K562 (cell line): ENCODE measurements around the gene MPL. TPM values are rescaled to one million over a fixed set of nuclear protein-coding genes. Genes with fewer than 3 reads are reported as not detected.

Experiments used
- ELF1 ChIP-seq: fragments of 200-800 bp; sonication (Bioruptor generic); IDR thresholded peaks from 2 replicates; pipeline ENCODE4 v1.6.1; 2016; ENCODE audit warnings: missing genetic modification characterization, missing compliant biosample characterization
- HCFC1 ChIP-seq: IDR thresholded peaks from 2 replicates; pipeline ENCODE4 v1.6.1; 2012; ENCODE audit warnings: low read depth, low read length, improper control_type of control experiment
- HNRNPLL ChIP-seq: fragments of 200-400 bp; formaldehyde crosslinking; IDR thresholded peaks from 2 replicates; pipeline ENCODE4 v1.6.1; 2017; ENCODE audit warnings: low read length, low read depth, mild to moderate bottlenecking; ENCODE audit not compliant: poor library complexity, severe bottlenecking
- KLF1 ChIP-seq: fragments of 450-650 bp; IDR thresholded peaks from 2 replicates; pipeline ENCODE4 v1.6.1; 2016; ENCODE audit warnings: missing genetic modification characterization, missing compliant biosample characterization
- MCM7 ChIP-seq, 2 experiments: fragments of 450-650 bp; IDR thresholded peaks; 2 replicates each; pipeline ENCODE4 v1.6.1; 2016 to 2018
- MYBL2 ChIP-seq, 2 experiments: fragments of 450-650 bp in 1 of 2; sonication (generic) in 1 of 2; formaldehyde crosslinking in 1 of 2; IDR thresholded peaks; 2 replicates each; pipeline versions ENCODE4 v1.6.1 to v1.8.1; 2017 to 2022; ENCODE audit warnings: borderline replicate concordance in 1 of 2, inconsistent platforms in 1 of 2, low read depth in 1 of 2, mild to moderate bottlenecking in 1 of 2, missing genetic modification reagents in 1 of 2, moderate library complexity in 1 of 2
- POLR3G ChIP-seq: IDR thresholded peaks from 2 replicates; pipeline ENCODE4 v1.6.1; 2011; ENCODE audit not compliant: insufficient read length, insufficient replicate concordance; ENCODE audit errors: extremely low read depth
- PTTG1 ChIP-seq: fragments of 450-650 bp; IDR thresholded peaks from 2 replicates; pipeline ENCODE4 v1.6.1; 2016; ENCODE audit warnings: low read depth, mild to moderate bottlenecking, missing genetic modification characterization, missing compliant biosample characterization
- SIN3B ChIP-seq: fragments of 450-650 bp; IDR thresholded peaks from 2 replicates; pipeline ENCODE4 v1.6.1; 2017; ENCODE audit warnings: low read depth, mild to moderate bottlenecking, moderate library complexity
- SRF ChIP-seq, 2 experiments: fragments of 250-450, 450-650 bp in 1 of 2; sonication (Bioruptor Pico) in 1 of 2; sonication (generic) in 1 of 2; formaldehyde crosslinking; IDR thresholded peaks; 2 replicates each; pipeline versions ENCODE4 v1.5.0 to v1.5.1; 2020 to 2022; ENCODE audit warnings: mild to moderate bottlenecking in 1 of 2, missing genetic modification reagents in 1 of 2
- SUPT5H ChIP-seq: fragments of 450-650 bp; IDR thresholded peaks from 2 replicates; pipeline ENCODE4 v1.6.1; 2016
- TAF15 ChIP-seq: fragments of 200-400 bp; formaldehyde crosslinking; IDR thresholded peaks from 2 replicates; pipeline ENCODE4 v1.6.1; 2017; ENCODE audit warnings: mild to moderate bottlenecking, low read depth, low read length, moderate library complexity
- TCF7L2 ChIP-seq: fragments of 150-350 bp; IDR thresholded peaks from 2 replicates; pipeline ENCODE4 v1.6.1; 2016; ENCODE audit warnings: low read depth, mild to moderate bottlenecking, low read length, moderate library complexity
- ZFPM2 ChIP-seq: fragments of 250-450 bp; sonication (Bioruptor Pico); IDR thresholded peaks from 2 replicates; pipeline ENCODE4 v1.5.1; 2022; ENCODE audit warnings: mild to moderate bottlenecking
- ZNF174 ChIP-seq: fragments of 250-450 bp; sonication (Bioruptor Pico); IDR thresholded peaks from 2 replicates; pipeline ENCODE4 v1.4.0; 2020; ENCODE audit warnings: mild to moderate bottlenecking
- ZNF253 ChIP-seq: fragments of 250-450 bp; sonication (Bioruptor Pico); conservative IDR thresholded peaks from 2 replicates; pipeline ENCODE4 v1.6.1; 2021; ENCODE audit warnings: mild to moderate bottlenecking
- ZNF77 ChIP-seq: fragments of 250-450 bp; sonication (Bioruptor Pico); IDR thresholded peaks from 2 replicates; pipeline ENCODE4 v1.5.0; 2020
- polyA plus RNA-seq, 8 experiments: library from polyadenylated mRNA; depleted of rRNA in 4 of 8; stranded (reverse) in 5 of 8; unstranded in 3 of 8; fragments of >200 nt; fragmentation: Nextera tagmentation in 2 of 8; fragmentation: Illumina TruSeq in 1 of 8; extraction: Ambion mirVana in 2 of 8; extraction: Trizol in 1 of 8; gene quantifications; 2 replicates each; pipeline versions ENCODE4 v1.2.1 to v1.2.3, GENCODE V29; 2011 to 2014; ENCODE audit warnings: inconsistent platforms in 1 of 8, missing spikeins in 1 of 8
- total RNA-seq, 7 experiments: library from RNA; depleted of rRNA in 6 of 7; stranded (reverse); fragments of >200 nt in 6 of 7; fragmentation: Illumina TruSeq in 2 of 7; extraction: Trizol in 2 of 7; gene quantifications; 2 replicates each; pipeline versions ENCODE4 v1.2.1 to v1.2.3, GENCODE V29; 2011 to 2021; ENCODE audit warnings: low replicate concordance in 1 of 7
- TF ChIP-seq, protein P1 (sequence below), 2 experiments: IDR thresholded peaks; 2 replicates each; pipeline ENCODE4 v1.6.1; 2012; ENCODE audit warnings: improper control_type of control experiment in 2 of 2, low read depth in 2 of 2, low read length in 2 of 2, borderline replicate concordance in 1 of 2
- TF ChIP-seq, protein P2 (sequence below): sonication (generic); formaldehyde crosslinking; IDR thresholded peaks from 2 replicates; pipeline ENCODE4 v1.8.1; 2023; ENCODE audit warnings: mild to moderate bottlenecking, missing genetic modification reagents, moderate library complexity
- TF ChIP-seq, protein P3 (sequence below): fragments of 250-450 bp; sonication (Bioruptor Pico); IDR thresholded peaks from 2 replicates; pipeline ENCODE4 v1.4.0; 2020; ENCODE audit warnings: mild to moderate bottlenecking, moderate library complexity
- TF ChIP-seq, protein P4 (sequence below): fragments of 250-450 bp; sonication (Bioruptor Pico); IDR thresholded peaks from 2 replicates; pipeline ENCODE4 v1.9.0; 2021; ENCODE audit warnings: mild to moderate bottlenecking

MPL gene
- total and polyA plus RNA-seq, 9 of the 15 experiments (the other 6 are each of a cell fraction or from before 2014, with no cell fraction given) = not detected

DNA sequence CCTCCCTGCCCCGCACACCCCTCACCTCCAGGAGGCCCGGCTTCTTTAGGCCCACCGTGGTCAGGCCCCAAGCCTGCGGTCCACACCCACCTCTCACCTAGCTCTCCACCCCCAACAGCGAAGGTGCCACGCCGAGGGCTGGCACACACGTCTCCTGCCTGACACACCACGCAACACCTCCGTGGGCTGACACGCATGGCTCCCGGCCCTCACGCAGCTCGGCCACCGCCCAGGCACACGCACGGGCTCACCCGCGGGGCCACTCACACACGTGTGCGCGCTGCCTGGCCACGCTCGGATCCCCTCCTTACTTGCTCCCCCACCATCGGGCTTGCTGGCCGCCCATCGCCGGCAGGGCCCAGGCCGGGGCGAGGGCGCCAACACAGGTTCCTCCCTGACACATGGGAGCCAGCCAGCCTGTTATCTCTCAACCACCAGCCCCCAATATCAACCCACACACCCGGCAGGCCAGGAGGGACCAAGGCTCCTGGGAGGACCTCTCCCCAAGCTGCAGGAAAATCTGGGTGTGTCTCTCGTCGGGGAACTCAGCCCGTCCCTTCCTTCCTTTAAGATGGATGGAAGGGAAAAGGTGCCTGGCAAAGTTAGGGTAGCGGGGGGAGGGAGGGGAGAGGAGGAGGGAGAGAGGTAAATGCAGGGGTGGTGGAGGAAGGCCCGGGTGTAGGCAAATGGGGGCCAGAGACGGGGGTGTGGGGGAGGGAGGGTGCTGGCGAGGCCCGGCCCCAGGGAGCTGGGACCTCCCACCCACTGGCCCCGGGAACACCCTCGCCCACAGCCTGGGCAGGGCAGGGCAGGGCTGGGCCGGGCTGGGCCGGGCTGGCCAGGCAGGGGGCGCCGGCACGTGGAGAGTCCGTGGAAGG, 29.6 kb downstream of the MPL start (continued):
- TF ChIP-seq, protein P1, sequence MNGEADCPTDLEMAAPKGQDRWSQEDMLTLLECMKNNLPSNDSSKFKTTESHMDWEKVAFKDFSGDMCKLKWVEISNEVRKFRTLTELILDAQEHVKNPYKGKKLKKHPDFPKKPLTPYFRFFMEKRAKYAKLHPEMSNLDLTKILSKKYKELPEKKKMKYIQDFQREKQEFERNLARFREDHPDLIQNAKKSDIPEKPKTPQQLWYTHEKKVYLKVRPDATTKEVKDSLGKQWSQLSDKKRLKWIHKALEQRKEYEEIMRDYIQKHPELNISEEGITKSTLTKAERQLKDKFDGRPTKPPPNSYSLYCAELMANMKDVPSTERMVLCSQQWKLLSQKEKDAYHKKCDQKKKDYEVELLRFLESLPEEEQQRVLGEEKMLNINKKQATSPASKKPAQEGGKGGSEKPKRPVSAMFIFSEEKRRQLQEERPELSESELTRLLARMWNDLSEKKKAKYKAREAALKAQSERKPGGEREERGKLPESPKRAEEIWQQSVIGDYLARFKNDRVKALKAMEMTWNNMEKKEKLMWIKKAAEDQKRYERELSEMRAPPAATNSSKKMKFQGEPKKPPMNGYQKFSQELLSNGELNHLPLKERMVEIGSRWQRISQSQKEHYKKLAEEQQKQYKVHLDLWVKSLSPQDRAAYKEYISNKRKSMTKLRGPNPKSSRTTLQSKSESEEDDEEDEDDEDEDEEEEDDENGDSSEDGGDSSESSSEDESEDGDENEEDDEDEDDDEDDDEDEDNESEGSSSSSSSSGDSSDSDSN (IDR thresholded peaks at IDR 0.05; ENCODE audit: borderline replicate concordance in 1 of 2, low read depth in 2 of 2, low read length in 2 of 2) = peak; percentile 82 to 86; a peak in 3 of 4 replicates
- TF ChIP-seq SIN3B = no peak
- TF ChIP-seq KLF1 = no peak; the same call in 1 of the 2 replicates
- no peak for TF ChIP-seq ELF1
- TF ChIP-seq, protein P2, sequence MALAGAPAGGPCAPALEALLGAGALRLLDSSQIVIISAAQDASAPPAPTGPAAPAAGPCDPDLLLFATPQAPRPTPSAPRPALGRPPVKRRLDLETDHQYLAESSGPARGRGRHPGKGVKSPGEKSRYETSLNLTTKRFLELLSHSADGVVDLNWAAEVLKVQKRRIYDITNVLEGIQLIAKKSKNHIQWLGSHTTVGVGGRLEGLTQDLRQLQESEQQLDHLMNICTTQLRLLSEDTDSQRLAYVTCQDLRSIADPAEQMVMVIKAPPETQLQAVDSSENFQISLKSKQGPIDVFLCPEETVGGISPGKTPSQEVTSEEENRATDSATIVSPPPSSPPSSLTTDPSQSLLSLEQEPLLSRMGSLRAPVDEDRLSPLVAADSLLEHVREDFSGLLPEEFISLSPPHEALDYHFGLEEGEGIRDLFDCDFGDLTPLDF (CRISPR knock-in tag) = no peak
- TF ChIP-seq MCM7 (IDR thresholded peaks at IDR 0.05) = no peak
- TF ChIP-seq HNRNPLL = no peak
- no peak for TF ChIP-seq PTTG1 (tag)
- TF ChIP-seq POLR3G = no peak
- TF ChIP-seq SRF (CRISPR knock-in tag; IDR thresholded peaks at IDR 0.05) = no peak
- TF ChIP-seq TCF7L2 = no peak
- TF ChIP-seq MYBL2 (IDR thresholded peaks at IDR 0.05; ENCODE audit: low read depth) = no peak
- TF ChIP-seq MYBL2 (CRISPR knock-in tag; IDR thresholded peaks at IDR 0.05; ENCODE audit: borderline replicate concordance) = no peak
- no peak for TF ChIP-seq TAF15
- TF ChIP-seq, protein P3, sequence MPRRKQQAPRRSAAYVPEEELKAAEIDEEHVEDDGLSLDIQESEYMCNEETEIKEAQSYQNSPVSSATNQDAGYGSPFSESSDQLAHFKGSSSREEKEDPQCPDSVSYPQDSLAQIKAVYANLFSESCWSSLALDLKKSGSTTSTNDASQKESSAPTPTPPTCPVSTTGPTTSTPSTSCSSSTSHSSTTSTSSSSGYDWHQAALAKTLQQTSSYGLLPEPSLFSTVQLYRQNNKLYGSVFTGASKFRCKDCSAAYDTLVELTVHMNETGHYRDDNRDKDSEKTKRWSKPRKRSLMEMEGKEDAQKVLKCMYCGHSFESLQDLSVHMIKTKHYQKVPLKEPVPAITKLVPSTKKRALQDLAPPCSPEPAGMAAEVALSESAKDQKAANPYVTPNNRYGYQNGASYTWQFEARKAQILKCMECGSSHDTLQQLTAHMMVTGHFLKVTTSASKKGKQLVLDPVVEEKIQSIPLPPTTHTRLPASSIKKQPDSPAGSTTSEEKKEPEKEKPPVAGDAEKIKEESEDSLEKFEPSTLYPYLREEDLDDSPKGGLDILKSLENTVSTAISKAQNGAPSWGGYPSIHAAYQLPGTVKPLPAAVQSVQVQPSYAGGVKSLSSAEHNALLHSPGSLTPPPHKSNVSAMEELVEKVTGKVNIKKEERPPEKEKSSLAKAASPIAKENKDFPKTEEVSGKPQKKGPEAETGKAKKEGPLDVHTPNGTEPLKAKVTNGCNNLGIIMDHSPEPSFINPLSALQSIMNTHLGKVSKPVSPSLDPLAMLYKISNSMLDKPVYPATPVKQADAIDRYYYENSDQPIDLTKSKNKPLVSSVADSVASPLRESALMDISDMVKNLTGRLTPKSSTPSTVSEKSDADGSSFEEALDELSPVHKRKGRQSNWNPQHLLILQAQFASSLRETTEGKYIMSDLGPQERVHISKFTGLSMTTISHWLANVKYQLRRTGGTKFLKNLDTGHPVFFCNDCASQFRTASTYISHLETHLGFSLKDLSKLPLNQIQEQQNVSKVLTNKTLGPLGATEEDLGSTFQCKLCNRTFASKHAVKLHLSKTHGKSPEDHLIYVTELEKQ (CRISPR knock-in tag) = no peak
- no peak for TF ChIP-seq ZNF253 (CRISPR knock-in tag)
- no peak for TF ChIP-seq ZFPM2
- TF ChIP-seq HCFC1 = no peak
- TF ChIP-seq SUPT5H = no peak
- no peak for TF ChIP-seq ZNF77 (CRISPR knock-in tag)
- TF ChIP-seq, protein P4, sequence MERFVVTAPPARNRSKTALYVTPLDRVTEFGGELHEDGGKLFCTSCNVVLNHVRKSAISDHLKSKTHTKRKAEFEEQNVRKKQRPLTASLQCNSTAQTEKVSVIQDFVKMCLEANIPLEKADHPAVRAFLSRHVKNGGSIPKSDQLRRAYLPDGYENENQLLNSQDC (CRISPR knock-in tag) = no peak
- no peak for TF ChIP-seq ZNF174 (CRISPR knock-in tag)
